GM21360 (cell line): ENCODE measurements around the gene USP34.
"Not testable (repeated sequence)": the region's sequence is repeated elsewhere in the genome, so short reads cannot be mapped to it uniquely, and the experiment has no call there.

ENCODE experiments used
- ATAC-seq: cut with Tn5 transposase; IDR thresholded peaks from one replicate; pipeline ENCODE4 v1.9.1; 2021; ENCODE audit warnings: mild to moderate bottlenecking, moderate library complexity; ENCODE audit not compliant: unreplicated experiment

Gene USP34

DNA sequence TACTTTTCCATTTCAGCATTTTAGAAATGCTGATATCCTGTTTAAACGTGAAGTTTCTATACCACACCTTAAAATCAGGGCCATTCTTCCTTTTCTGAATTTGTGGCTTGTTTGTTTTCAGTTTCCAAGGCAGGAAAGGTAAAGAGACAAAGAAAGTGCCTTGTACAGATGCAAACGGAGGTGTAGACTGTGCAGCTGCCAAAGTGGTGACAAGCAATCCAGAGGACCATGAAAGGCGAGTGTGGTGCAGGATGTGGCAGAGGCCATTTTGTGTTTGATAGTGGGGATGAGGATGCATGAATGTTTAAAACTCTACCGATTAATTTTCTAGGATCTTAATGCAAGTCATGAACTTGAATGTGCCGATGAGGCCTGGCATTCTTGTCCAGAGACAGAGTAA lies 308.2 kb downstream of the USP34 start:
- no peak for ATAC-seq

DNA sequence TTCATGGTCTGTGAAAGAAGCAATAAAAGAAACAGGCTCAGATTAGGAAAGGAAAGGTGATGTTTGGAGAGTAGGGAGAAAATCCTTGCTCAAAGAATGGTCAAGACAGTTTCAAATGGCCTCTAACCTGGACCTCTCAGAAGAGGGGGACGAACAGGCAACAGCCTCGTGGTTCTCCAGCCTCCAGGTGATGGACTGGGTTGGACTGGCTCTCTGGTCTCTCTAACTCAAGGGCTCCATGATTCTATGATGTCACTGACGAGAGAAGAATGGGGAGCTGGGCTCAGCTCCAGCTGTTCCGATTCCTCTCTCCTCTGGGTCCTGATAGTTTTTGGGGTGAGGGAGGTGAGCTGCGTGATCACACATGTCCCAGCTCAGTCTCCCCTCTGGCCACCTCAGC lies 309.0 kb downstream of the USP34 start, which contains the start of gene C2orf74:
Gene C2orf74 (plus strand): TSS at position 301 of the 400 bp plus-strand sequence. CDS start 327 bp downstream, outside the sequence.
- ATAC-seq = no peak

DNA sequence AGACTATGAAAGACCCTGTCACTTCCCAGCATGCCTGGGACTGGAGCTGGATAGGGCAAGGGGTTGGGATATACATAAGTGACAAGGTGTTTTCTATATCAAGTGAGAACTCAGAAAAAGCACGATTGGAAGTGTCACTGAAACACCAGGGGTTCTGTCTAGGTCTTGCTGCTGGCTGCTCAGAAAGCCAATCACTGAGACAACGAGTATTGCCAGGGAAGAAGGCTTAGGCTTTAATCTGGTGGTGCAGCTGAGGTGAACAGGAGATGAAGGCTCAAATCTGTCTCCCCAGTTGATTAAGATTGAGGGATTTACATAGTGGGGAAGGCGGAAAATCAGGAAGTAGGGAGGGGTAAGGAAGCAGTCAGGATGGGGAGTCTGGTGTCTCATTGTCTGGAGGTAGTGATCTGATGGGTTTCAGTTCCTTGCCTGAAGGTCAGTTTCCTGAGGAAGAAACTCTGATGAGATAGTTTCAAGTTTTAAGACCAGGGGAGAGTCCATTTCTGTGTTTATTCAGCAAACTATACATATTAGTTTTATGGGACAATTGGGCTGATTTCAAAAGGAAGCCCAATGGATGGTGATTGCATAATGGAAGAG lies 312.4 kb downstream of the USP34 start:
- no peak for ATAC-seq

DNA sequence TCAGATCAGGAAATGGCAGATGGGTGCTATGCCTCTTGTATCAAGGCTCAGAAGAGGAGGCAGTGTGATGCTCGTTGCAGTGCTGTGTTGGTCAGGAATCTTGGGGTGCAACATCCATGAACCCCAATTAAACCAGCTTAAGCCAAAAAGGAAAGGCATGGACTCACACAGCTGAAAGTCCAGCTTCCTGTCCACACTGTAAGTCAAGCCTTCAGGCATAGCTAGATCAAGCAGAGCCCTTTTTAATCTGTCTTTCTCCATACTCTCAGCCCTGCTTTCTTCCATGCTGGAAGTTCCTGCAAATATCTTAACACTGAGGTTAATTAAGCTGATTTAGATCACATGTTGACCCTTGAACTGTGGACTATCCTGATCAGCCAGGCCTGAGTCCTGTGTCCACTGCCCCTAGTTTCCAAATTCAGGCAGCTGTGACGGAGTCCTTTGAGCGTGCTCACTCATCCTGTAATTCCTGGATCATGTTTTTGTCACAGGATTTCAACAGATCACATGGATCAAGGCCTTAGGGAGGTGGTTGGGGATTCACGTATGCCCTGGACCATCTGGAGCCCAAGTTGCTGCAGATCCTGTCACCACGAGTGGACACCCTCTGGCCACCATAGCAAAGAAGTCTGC lies 313.4 kb downstream of the USP34 start:
- ATAC-seq = no peak

DNA sequence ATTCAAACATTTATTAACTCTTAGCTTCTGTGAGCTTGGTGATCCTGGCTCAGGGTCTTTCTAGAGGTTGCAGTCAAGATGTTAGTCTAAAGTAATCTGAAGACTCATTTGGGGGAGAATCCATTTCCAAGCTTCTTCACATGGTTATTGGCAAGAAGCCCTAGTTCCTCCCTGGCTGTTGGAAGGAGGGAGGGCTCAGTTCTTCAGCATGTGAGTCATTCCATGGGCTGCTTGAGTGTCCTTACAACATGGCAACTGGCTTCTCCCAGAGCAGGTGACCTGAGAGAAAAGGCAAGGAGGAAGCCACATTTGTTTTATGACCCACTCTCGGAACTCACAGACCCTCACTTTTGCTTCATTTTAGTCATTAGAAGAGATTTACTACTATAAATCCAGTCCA lies 319.5 kb downstream of the USP34 start:
- ATAC-seq = no peak

DNA sequence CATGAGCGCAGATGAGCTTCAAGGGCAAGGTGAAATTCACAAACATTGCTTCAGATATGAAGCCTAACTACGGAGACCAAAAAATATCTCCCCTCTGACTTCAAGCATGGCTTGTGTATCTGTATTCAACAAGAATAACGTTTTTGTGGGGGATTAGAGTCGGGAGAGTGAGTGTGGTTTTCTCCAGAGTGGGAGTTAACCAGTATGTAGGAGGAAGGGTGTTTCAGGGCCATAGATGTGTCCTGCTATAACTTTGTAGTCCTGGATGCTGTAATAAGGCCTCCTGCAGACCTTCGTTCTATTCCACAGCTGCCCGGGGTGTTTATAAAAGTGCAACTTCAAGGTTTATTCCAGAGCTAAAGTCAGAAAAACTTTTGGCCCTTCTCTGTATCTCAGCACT lies 321.8 kb downstream of the USP34 start:
- no peak for ATAC-seq

DNA sequence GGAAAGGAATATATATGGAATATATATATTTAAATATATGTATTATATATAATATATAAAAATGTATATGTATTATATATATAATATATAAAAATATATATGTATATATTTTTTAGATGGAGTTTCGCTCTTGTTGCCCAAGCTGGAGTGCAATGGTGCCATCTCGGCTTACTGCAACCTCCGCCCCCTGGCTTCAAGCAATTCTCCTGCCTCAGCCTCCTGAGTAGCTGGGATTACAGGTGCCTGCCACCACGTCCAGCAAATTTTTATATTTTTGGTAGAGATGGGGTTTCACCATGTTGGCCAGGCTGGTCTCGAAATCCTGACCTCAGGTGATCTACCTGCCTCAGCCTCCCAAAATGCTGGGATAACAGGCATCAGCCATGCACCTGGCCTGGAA lies 322.8 kb downstream of the USP34 start:
- not testable (repeated sequence) for ATAC-seq

DNA sequence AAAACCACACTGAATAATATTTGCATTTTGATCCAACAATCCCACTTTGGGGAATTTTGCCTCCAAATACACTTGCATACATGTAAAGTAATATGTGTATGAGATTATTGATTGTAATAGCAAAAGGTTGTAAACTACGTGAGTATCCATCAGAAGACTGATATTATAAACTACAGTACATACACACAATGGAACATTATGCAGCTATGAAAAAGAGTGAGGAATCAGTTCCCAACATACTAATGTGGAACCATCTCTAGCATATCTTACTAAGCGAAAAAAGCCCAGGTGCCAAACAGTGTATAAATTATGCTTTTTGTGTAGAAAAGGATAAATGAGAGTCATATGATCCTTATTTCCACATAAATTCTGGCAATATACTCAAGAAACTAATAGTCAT lies 324.9 kb downstream of the USP34 start:
- no peak for ATAC-seq

DNA sequence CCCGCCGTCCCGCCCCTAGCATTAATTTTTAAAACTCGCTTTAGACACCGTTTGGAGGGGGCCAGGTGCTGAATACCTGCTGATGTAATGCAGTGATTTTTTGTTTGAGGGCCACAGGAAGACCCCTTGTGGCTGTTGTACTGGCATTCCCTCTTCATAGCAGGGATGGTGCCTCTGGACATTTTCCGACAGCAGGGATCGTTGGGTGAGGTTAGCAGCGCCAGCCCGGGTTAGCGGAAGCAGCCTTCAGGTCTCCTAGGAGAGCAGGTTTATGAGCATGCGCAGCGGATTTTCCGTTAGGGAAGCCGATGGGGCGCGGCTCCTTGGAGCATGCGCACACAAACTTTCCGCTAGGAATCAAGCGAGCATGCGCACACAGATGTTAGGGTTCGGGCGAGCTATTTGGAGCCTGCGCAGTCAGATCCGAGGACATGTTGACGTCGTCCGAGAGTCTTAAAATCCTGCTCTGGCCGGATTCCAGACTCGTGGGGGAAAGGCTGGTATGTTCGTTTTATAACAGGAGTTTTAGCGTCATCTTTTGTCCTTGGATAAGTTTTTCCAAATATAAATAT lies 326.1 kb downstream of the USP34 start:
- ATAC-seq = peak; percentile 88

DNA sequence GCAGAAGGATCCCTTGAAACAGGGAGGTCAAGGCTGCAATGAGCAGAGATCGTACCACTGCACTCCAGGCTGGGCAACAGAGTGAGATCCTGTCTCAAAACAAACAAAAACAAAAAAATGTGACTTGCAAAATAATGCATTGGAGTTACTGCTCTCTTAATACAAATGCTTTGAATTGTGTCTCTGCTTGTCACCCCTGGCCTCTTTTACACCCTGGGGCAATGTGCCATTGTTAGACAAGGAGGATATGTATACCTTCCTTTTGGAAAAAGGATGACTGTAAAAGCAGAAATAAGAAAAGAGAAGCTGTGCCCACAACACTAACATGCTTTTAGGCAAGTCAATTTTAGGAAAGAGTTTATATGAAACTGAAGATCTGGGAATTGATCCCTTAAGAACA lies 329.7 kb downstream of the USP34 start:
- ATAC-seq = no peak

DNA sequence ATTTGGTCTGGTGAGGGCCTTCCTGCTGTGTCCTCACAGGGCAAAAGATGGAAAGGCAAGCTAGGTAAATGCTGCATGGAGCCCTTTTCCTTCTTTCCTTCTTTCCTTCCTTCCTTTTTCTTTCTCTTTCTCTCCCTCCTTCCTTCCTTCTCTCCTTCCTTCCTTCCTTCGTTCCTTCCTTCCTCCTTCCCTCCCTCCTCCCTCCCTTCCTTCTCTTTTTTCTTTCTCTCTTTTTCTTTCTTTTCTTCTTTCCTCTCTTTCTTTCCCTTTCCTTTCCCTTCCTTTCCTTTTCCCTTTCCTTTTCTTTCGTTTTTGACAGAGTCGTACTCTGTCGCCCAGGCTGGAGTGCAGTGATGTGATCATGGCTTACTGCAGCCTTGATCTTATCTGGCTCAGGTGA lies 332.0 kb downstream of the USP34 start:
- no peak for ATAC-seq
